ENCODE data around the gene ABHD12B. TPM values are rescaled to one million over a fixed set of nuclear protein-coding genes. Genes with fewer than 3 reads are reported as not detected.

ABHD12B gene
- polyA plus RNA-seq, 1 of the 3 experiments (the other 2 are of a cell fraction), result not detected

DNA sequence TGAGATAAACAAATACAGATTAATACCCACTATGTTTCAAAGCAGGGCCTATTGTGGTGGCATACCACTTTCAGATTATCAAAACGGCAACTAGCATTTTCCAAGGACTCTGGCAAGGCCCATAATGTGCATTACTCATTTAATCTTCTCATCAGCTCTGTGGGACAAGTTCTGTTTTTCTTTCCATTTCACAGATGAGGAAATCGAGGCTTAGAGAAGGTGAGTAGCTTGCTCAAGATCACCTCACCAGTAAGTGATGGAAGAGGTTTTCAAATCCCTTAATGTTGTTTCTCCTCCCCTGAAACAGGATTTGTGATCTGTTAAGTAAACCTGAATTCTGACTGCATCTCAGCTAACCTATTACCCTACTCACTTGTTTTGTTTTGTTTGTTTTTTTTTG, 76.4 kb downstream of the ABHD12B start:
- Histone ChIP-seq H3K9me2 (no peaks in the 10 kb centered on the region), H3K27me3 (ENCODE audit: insufficient read depth) (no peaks in the 10 kb centered on the region), H3K79me2 (ENCODE audit: insufficient read depth) (no peaks in the 10 kb centered on the region), H3F3A (replicated peaks; ENCODE audit: insufficient read depth) (peaks cover 5% of the 10 kb centered on the region), H2AFZ (ENCODE audit: low read depth) (no peak overlapping the region), H3K9ac (no peak overlapping the region), H3K36me3 (replicated peaks in 1 of 2; ENCODE audit: control insufficient read depth in 1 of 2, insufficient read depth in 2 of 2, low read length in 1 of 2) (no peaks in the 10 kb centered on the region), H3K27ac (ENCODE audit: low read depth in 2 of 2, low read length in 1 of 2) (no peak overlapping the region), H3K4me2 (no peak overlapping the region), H3K4me3 (ENCODE audit: low read depth in 2 of 2, low read length in 1 of 2) (no peak overlapping the region), H3K4me1 (ENCODE audit: control insufficient read depth in 1 of 2, insufficient read depth in 2 of 2, low read depth in 1 of 2, low read length in 1 of 2) (peaks cover 0 to 10% of the 10 kb centered on the region in 2 experiments; a peak in 1 of 4 replicates), H3K9me3 (no peaks in the 10 kb centered on the region), H4K20me1 (ENCODE audit: insufficient read depth) (no peaks in the 10 kb centered on the region)
- ChIA-PET CTCF (interaction anchor here (1.0 to 1.3 kb wide), 2 partner anchors 70 to 832 kb away, joined by 3 to 4 read pairs; no protein-coding TSS in a partner anchor), POLR2A (no interaction called here)
- TF ChIP-seq, protein P1, sequence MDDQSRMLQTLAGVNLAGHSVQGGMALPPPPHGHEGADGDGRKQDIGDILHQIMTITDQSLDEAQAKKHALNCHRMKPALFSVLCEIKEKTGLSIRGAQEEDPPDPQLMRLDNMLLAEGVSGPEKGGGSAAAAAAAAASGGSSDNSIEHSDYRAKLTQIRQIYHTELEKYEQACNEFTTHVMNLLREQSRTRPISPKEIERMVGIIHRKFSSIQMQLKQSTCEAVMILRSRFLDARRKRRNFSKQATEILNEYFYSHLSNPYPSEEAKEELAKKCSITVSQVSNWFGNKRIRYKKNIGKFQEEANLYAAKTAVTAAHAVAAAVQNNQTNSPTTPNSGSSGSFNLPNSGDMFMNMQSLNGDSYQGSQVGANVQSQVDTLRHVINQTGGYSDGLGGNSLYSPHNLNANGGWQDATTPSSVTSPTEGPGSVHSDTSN (IDR thresholded peaks at IDR 0.05), result no peak
- TF ChIP-seq GATA2 (CRISPR knock-in tag; IDR thresholded peaks at IDR 0.05), result no peak
- TF ChIP-seq RFX5 (IDR thresholded peaks at IDR 0.05; ENCODE audit: low read length), result no peak
- TF ChIP-seq, protein P2, sequence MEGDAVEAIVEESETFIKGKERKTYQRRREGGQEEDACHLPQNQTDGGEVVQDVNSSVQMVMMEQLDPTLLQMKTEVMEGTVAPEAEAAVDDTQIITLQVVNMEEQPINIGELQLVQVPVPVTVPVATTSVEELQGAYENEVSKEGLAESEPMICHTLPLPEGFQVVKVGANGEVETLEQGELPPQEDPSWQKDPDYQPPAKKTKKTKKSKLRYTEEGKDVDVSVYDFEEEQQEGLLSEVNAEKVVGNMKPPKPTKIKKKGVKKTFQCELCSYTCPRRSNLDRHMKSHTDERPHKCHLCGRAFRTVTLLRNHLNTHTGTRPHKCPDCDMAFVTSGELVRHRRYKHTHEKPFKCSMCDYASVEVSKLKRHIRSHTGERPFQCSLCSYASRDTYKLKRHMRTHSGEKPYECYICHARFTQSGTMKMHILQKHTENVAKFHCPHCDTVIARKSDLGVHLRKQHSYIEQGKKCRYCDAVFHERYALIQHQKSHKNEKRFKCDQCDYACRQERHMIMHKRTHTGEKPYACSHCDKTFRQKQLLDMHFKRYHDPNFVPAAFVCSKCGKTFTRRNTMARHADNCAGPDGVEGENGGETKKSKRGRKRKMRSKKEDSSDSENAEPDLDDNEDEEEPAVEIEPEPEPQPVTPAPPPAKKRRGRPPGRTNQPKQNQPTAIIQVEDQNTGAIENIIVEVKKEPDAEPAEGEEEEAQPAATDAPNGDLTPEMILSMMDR (IDR thresholded peaks at IDR 0.05), result no peak
- no peak for TF ChIP-seq RXRA (IDR thresholded peaks at IDR 0.05; ENCODE audit: borderline replicate concordance, low read depth)
- TF ChIP-seq EP300 (IDR thresholded peaks at IDR 0.05; ENCODE audit: borderline replicate concordance in 1 of 2, low read depth in 1 of 2, low read length in 1 of 2), result no peak
- no peak for TF ChIP-seq CHD2 (IDR thresholded peaks at IDR 0.05; ENCODE audit: low read length, partially characterized antibody)
- no peak for TF ChIP-seq RAD21 (IDR thresholded peaks at IDR 0.05; ENCODE audit: low read length)
- no peak for TF ChIP-seq MEF2A (IDR thresholded peaks at IDR 0.05; ENCODE audit: borderline replicate concordance, low read depth)
- TF ChIP-seq SMC3 (IDR thresholded peaks at IDR 0.05; ENCODE audit: low read depth, low read length), result no peak
- TF ChIP-seq FOXM1 (IDR thresholded peaks at IDR 0.05; ENCODE audit: low read depth), result no peak
- no peak for TF ChIP-seq NFIC (IDR thresholded peaks at IDR 0.05; ENCODE audit: borderline replicate concordance)
- no peak for TF ChIP-seq MXI1 (IDR thresholded peaks at IDR 0.05; ENCODE audit: low read depth, low read length)
- no peak for TF ChIP-seq POLR2AphosphoS5 (IDR thresholded peaks at IDR 0.05; ENCODE audit: low read depth, low read length)
- no peak for TF ChIP-seq TCF12 (IDR thresholded peaks at IDR 0.05)
- no peak for TF ChIP-seq EZH2phosphoT487 (IDR thresholded peaks at IDR 0.05; ENCODE audit: borderline replicate concordance, low read depth)
- 89% methylated on average over 2 of the region's 2 CpGs for WGBS (ENCODE audit: low lambda C conversion rate)
- DNase-seq, result no peak

DNA sequence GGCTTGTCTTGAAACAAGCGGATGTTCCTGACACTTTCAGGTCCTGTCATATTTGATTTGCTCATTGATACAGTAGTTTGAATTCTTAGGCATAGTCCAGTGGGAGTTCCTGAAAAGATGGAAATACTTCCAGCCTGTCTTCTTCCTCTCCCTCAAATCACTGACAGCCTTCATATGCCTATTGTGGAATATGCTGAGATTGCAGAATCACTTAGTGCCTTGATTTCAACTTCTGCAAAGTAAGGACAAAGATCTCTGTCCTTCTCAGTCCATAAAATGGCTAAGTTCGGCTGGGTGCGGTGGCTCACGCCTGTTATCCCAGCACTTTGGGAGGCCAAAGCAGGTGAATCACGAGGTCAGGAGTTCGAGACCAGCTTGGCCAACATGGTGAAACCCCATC, 79.2 kb downstream of the ABHD12B start:
- Histone ChIP-seq H3K4me1 (ENCODE audit: control insufficient read depth in 1 of 2, insufficient read depth in 2 of 2, low read depth in 1 of 2, low read length in 1 of 2) (peaks cover 7 to 14% of the 10 kb centered on the region in 2 experiments), H3K4me2 (no peak overlapping the region), H3K4me3 (ENCODE audit: low read depth in 2 of 2, low read length in 1 of 2) (no peak overlapping the region), H3K9me2 (no peaks in the 10 kb centered on the region), H3K9me3 (no peaks in the 10 kb centered on the region), H3K27ac (ENCODE audit: low read depth in 2 of 2, low read length in 1 of 2) (no peak overlapping the region), H4K20me1 (ENCODE audit: insufficient read depth) (no peaks in the 10 kb centered on the region), H3K27me3 (ENCODE audit: insufficient read depth) (no peaks in the 10 kb centered on the region), H3K36me3 (replicated peaks in 1 of 2; ENCODE audit: control insufficient read depth in 1 of 2, insufficient read depth in 2 of 2, low read length in 1 of 2) (no peaks in the 10 kb centered on the region), H2AFZ (ENCODE audit: low read depth) (no peak overlapping the region), H3F3A (replicated peaks; ENCODE audit: insufficient read depth) (peaks cover 20% of the 10 kb centered on the region), H3K9ac (no peak overlapping the region), H3K79me2 (ENCODE audit: insufficient read depth) (no peaks in the 10 kb centered on the region)
- ChIA-PET POLR2A (no interaction called here), CTCF (interaction anchor here (0.9 to 1.2 kb wide), 2 partner anchors 91 to 143 kb away, joined by 3 read pairs; partner anchors contain the start of gene TRIM9)
- no peak for DNase-seq
- WGBS (ENCODE audit: low lambda C conversion rate), result 91% methylated on average over 6 of the region's 6 CpGs
- TF ChIP-seq FOSL2 (IDR thresholded peaks at IDR 0.05; ENCODE audit: borderline replicate concordance, low read depth) (no peak), TCF12 (IDR thresholded peaks at IDR 0.05) (no peak), JUND (IDR thresholded peaks at IDR 0.05) (no peak), CHD2 (IDR thresholded peaks at IDR 0.05; ENCODE audit: low read length, partially characterized antibody) (no peak)
- TF ChIP-seq, protein P3, sequence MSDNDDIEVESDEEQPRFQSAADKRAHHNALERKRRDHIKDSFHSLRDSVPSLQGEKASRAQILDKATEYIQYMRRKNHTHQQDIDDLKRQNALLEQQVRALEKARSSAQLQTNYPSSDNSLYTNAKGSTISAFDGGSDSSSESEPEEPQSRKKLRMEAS (IDR thresholded peaks at IDR 0.05; ENCODE audit: low read depth), result no peak
- TF ChIP-seq, protein P4, sequence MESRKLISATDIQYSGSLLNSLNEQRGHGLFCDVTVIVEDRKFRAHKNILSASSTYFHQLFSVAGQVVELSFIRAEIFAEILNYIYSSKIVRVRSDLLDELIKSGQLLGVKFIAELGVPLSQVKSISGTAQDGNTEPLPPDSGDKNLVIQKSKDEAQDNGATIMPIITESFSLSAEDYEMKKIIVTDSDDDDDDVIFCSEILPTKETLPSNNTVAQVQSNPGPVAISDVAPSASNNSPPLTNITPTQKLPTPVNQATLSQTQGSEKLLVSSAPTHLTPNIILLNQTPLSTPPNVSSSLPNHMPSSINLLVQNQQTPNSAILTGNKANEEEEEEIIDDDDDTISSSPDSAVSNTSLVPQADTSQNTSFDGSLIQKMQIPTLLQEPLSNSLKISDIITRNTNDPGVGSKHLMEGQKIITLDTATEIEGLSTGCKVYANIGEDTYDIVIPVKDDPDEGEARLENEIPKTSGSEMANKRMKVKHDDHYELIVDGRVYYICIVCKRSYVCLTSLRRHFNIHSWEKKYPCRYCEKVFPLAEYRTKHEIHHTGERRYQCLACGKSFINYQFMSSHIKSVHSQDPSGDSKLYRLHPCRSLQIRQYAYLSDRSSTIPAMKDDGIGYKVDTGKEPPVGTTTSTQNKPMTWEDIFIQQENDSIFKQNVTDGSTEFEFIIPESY (IDR thresholded peaks at IDR 0.05; ENCODE audit: borderline replicate concordance, low read depth), result no peak
